HUES6 (cell line): ENCODE results near the gene TGFA.

Source experiments
- H3K27ac ChIP-seq: 2 replicates; pipeline ENCODE4 v1.7.0; 2013; ENCODE audit warnings: low read depth, mild to moderate bottlenecking, low read length, inconsistent platforms
- H3K27me3 ChIP-seq: 2 replicates; pipeline ENCODE4 v1.6.1; 2013; ENCODE audit warnings: low read length; ENCODE audit not compliant: control insufficient read depth, insufficient read depth
- H3K36me3 ChIP-seq: 2 replicates; pipeline ENCODE4 v1.6.1; 2013; ENCODE audit warnings: low read length; ENCODE audit not compliant: control insufficient read depth, insufficient read depth
- H3K4me1 ChIP-seq: 2 replicates; pipeline ENCODE4 v1.6.1; 2013; ENCODE audit warnings: low read length; ENCODE audit not compliant: control insufficient read depth, insufficient read depth
- H3K4me3 ChIP-seq: 2 replicates; pipeline ENCODE4 v1.5.1; 2013; ENCODE audit warnings: low read depth, low read length
- H3K9ac ChIP-seq: one replicate; pipeline ENCODE4 v1.6.1; 2013; ENCODE audit warnings: mild to moderate bottlenecking, low read length
- H3K9me3 ChIP-seq: 2 replicates; pipeline ENCODE4 v1.6.1; 2013; ENCODE audit warnings: low read depth, low read length; ENCODE audit not compliant: control insufficient read depth, insufficient read depth

Gene TGFA

DNA sequence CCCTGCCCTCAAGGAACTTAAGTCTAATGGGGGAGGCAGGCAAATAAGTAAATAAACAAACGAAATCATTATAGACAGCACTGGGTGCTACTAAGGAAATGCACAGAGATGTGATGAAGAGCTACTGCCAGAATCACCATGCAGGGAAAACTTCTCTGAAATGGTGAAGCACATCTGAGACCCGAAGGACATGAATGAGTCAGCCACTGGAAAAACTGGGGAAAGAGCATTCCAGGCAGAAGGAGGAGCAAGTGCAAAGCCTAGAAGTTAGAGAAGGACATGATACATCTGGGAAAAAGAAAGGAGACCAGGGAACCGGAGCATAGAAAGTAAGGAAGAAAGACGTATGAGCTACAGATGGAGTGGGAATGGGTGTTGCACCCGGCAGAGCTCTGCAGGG lies 56.8 kb downstream of the TGFA start:
- H3K4me3 ChIP-seq = no peak overlapping the region
- no peak overlapping the region for H3K27ac ChIP-seq
- H3K9ac ChIP-seq = no peak overlapping the region
- no peaks in the 10 kb centered on the region for H3K27me3 ChIP-seq
- H3K36me3 ChIP-seq = no peaks in the 10 kb centered on the region
- H3K4me1 ChIP-seq = peaks cover 7% of the 10 kb centered on the region; the same call in 1 of the 2 replicates
- H3K9me3 ChIP-seq = no peaks in the 10 kb centered on the region

- Histone ChIP-seq H3K9ac (no peak overlapping the region), H3K4me1 (0 out of 2 replicates have a peak, but pooled peaks cover 4% of the 10 kb centered on the region), H3K27me3 (no peaks in the 10 kb centered on the region), H3K36me3 (no peaks in the 10 kb centered on the region), H3K27ac (no peak overlapping the region), H3K9me3 (no peaks in the 10 kb centered on the region), H3K4me3 (no peak overlapping the region)
Observed at GRCh38 chr2:70494293-70494886, 59.2 kb downstream of the TGFA start.

- Histone ChIP-seq H3K9ac (no peak overlapping the region), H3K4me1 (0 out of 2 replicates have a peak, but pooled peaks cover 8% of the 10 kb centered on the region), H3K27ac (no peak overlapping the region), H3K9me3 (no peaks in the 10 kb centered on the region), H3K36me3 (no peaks in the 10 kb centered on the region), H3K27me3 (no peaks in the 10 kb centered on the region; the same call in 1 of the 2 replicates), H3K4me3 (no peak overlapping the region)
Observed at GRCh38 chr2:70490381-70490780, 63.2 kb downstream of the TGFA start.

DNA sequence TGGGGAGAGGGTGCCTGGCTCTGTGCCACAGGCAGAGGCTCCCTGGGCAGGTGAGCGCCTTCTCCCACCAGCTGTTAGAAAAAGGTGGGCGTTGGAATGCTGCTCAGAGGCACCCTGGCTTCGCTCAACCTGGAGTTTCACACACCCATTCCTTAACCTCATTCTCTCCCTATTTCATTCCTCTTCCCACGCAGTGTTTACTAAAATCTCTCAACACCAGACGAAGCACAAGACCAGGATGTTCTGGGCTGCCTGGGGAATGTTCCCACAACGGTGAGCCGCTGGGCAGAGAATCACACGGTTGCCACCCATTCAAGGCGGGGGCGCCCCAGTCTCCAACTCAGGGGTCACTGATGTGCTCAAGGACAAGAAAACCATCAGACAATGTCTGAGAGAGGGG lies 64.5 kb downstream of the TGFA start:
- H3K27me3 ChIP-seq = no peaks in the 10 kb centered on the region; the same call in 1 of the 2 replicates
- 0 out of 2 replicates have a peak, but pooled peaks cover 8% of the 10 kb centered on the region for H3K4me1 ChIP-seq
- no peaks in the 10 kb centered on the region for H3K36me3 ChIP-seq
- H3K9me3 ChIP-seq = no peaks in the 10 kb centered on the region
- no peak overlapping the region for H3K9ac ChIP-seq
- no peak overlapping the region for H3K4me3 ChIP-seq
- H3K27ac ChIP-seq = no peak overlapping the region

GRCh38 chr2:70484086-70484485 lies 69.5 kb downstream of the TGFA start:
- H3K4me3 ChIP-seq = no peak overlapping the region
- H3K27ac ChIP-seq = no peak overlapping the region
- no peaks in the 10 kb centered on the region for H3K36me3 ChIP-seq
- H3K9me3 ChIP-seq = peaks cover 11% of the 10 kb centered on the region; the same call in 1 of the 2 replicates
- no peak overlapping the region for H3K9ac ChIP-seq
- 0 out of 2 replicates have a peak, but pooled peaks cover under 1% of the 10 kb centered on the region for H3K4me1 ChIP-seq
- no peaks in the 10 kb centered on the region; the same call in 1 of the 2 replicates for H3K27me3 ChIP-seq

DNA sequence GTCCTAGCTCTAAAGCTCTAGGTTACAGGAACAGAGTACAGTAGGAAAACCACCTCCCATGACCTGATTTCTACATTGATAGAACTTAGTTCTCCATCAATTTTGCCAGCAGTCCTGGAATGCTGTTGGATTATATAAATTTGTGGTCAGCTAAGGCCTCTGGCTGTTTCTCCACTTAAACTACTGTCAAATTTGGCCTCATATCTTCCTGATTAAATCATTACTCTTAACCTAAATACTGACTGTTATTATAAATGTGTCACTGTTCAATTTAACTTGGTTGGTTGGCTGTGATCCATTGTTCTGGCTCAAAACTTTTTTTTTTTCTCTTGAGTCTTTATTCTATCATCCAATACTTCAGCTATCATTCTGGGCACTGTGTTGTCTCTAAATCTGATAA lies 71.2 kb downstream of the TGFA start:
- Histone ChIP-seq H3K9me3 (peaks cover 11% of the 10 kb centered on the region; the same call in 1 of the 2 replicates), H3K27ac (no peak overlapping the region), H3K27me3 (no peaks in the 10 kb centered on the region; the same call in 1 of the 2 replicates), H3K9ac (no peak overlapping the region), H3K4me3 (no peak overlapping the region), H3K4me1 (peaks cover 7% of the 10 kb centered on the region), H3K36me3 (no peaks in the 10 kb centered on the region)

DNA sequence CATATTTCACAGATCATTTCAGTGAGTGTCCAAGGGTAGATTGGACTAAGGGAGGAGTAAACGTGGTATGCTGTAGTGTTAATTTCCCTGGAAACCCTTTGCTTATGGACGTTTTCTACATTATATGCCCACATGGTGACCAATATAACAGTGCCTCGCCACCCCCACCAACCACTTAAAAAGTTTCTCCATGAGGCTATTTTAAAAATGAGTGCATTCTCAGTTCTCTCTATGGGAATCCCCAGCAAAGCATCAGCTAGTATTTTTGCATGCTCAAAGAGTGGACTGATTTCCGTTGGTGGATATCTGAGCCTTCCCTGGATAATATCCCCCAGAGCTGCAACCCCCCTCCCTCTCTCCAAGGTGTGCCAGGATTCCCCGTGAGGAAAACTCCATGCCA lies 73.2 kb downstream of the TGFA start:
- H3K4me3 ChIP-seq = no peak overlapping the region
- H3K9ac ChIP-seq = no peak overlapping the region
- peaks cover 7% of the 10 kb centered on the region for H3K4me1 ChIP-seq
- H3K36me3 ChIP-seq = no peaks in the 10 kb centered on the region
- no peak overlapping the region for H3K27ac ChIP-seq
- H3K27me3 ChIP-seq = no peaks in the 10 kb centered on the region
- H3K9me3 ChIP-seq = peaks cover 11% of the 10 kb centered on the region; the same call in 1 of the 2 replicates

- Histone ChIP-seq H3K9me3 (peaks cover 11% of the 10 kb centered on the region; the same call in 1 of the 2 replicates), H3K27ac (no peak overlapping the region), H3K36me3 (no peaks in the 10 kb centered on the region), H3K4me1 (peaks cover 7% of the 10 kb centered on the region), H3K4me3 (no peak overlapping the region), H3K9ac (no peak overlapping the region), H3K27me3 (no peaks in the 10 kb centered on the region)
Observed at GRCh38 chr2:70479816-70480215, 73.8 kb downstream of the TGFA start.

- Histone ChIP-seq H3K27me3 (no peaks in the 10 kb centered on the region), H3K4me3 (no peak overlapping the region), H3K36me3 (no peaks in the 10 kb centered on the region), H3K9ac (no peak overlapping the region), H3K9me3 (peaks cover 11% of the 10 kb centered on the region; the same call in 1 of the 2 replicates), H3K4me1 (peaks cover 16% of the 10 kb centered on the region), H3K27ac (no peak overlapping the region)
Observed at GRCh38 chr2:70477441-70477844, 76.2 kb downstream of the TGFA start.

GRCh38 chr2:70475266-70475665 lies 78.4 kb downstream of the TGFA start:
- H3K36me3 ChIP-seq = no peaks in the 10 kb centered on the region
- no peaks in the 10 kb centered on the region for H3K27me3 ChIP-seq
- no peaks in the 10 kb centered on the region for H3K9me3 ChIP-seq
- no peak overlapping the region for H3K27ac ChIP-seq
- H3K9ac ChIP-seq = no peak overlapping the region
- peaks cover 30% of the 10 kb centered on the region for H3K4me1 ChIP-seq
- H3K4me3 ChIP-seq = no peak overlapping the region

GRCh38 chr2:70474256-70474848 lies 79.3 kb downstream of the TGFA start:
- Histone ChIP-seq H3K36me3 (no peaks in the 10 kb centered on the region), H3K27ac (no peak overlapping the region), H3K4me3 (no peak overlapping the region), H3K9ac (no peak overlapping the region), H3K27me3 (no peaks in the 10 kb centered on the region), H3K9me3 (no peaks in the 10 kb centered on the region), H3K4me1 (peaks cover 33% of the 10 kb centered on the region)
